ENCODE measurements around the gene TNPO2. TPM values are rescaled to one million over a fixed set of nuclear protein-coding genes. Genes with fewer than 3 reads are reported as not detected.
A peak's percentile ranks its signal among the peaks of the same experiment; 100 is the strongest.

TNPO2 gene
- polyA plus RNA-seq, 3 donors, result 0.28 to 45.2 (median 0.52) TPM

GRCh38 chr19:12736995-12737834 lies 13.5 kb upstream of the TNPO2 start, which contains the start of gene GET3:
TSS of gene GET3 (plus strand) at chr19:12737497. CDS start at chr19:12737506, 9 bp downstream.
- Mint-ChIP-seq H3K4me1 (peaks cover 39% of the 10 kb centered on the region), H3K9me3 (no peaks in the 10 kb centered on the region), H3K27me3 (ENCODE audit: low read depth in 3 of 3) (peaks cover 0 to 2% (median 2%) of the 10 kb centered on the region in 3 donors), H3K36me3 (peaks cover 19 to 37% of the 10 kb centered on the region in 2 donors), H3K27ac (peak within 1 kb of the TSS; percentile 92 to 98 (median 96)), H3K4me3 (peak within 1 kb of the TSS; percentile 99)
- no peak for TF ChIP-seq CTCF (IDR thresholded peaks at IDR 0.05)
- 0% methylated on average over 25 of the region's 29 CpGs for WGBS (ENCODE audit: insufficient coverage)
- H3K27me3 ChIP-seq (ENCODE audit: control insufficient read depth in 2 of 2, insufficient read depth in 2 of 2, low read length in 2 of 2), result no peaks in the 10 kb centered on the region
- peak within 1 kb of the TSS; percentile 85 for H2AFZ ChIP-seq (ENCODE audit: insufficient read depth, low read depth, low read length, poor library complexity, severe bottlenecking)
- H3K36me3 ChIP-seq (replicated peaks in 1 of 2; ENCODE audit: control insufficient read depth in 1 of 2, insufficient read depth in 2 of 2, low read length in 2 of 2), result peaks cover 4 to 21% of the 10 kb centered on the region in 2 donors
- peak within 1 kb of the TSS; percentile 46 to 93 for H3K27ac ChIP-seq (ENCODE audit: low read depth in 1 of 2, low read length in 2 of 2)
- peaks cover 18% of the 10 kb centered on the region for H4K20me1 ChIP-seq (ENCODE audit: insufficient read depth, low read length)
- no peaks in the 10 kb centered on the region for H3K9me3 ChIP-seq (replicated peaks in 1 of 2; ENCODE audit: control insufficient read depth in 1 of 2, insufficient read depth in 1 of 2, low read length in 2 of 2)
- peak within 1 kb of the TSS; percentile 66 to 97 (median 81) for H3K4me3 ChIP-seq (replicated peaks in 1 of 3; ENCODE audit: low read depth in 2 of 3, low read length in 3 of 3)
- peak within 1 kb of the TSS; percentile 74 for H3K9ac ChIP-seq (ENCODE audit: insufficient read depth, low read length, poor library complexity, severe bottlenecking)
- H3K79me2 ChIP-seq (ENCODE audit: insufficient read depth, low read length), result peaks cover 53% of the 10 kb centered on the region
- peaks cover 42 to 47% of the 10 kb centered on the region in 2 donors for H3K4me1 ChIP-seq (ENCODE audit: control insufficient read depth in 1 of 2, insufficient read depth in 2 of 2, low read length in 2 of 2)
- intact Hi-C loops (cut with micrococcal nuclease), result loop anchor here in 1 of 2 donors (2.0 to 5.0 kb wide), 2 partner anchors 14 to 55 kb away; partner anchors contain the start of genes DHPS and TNPO2
- peak; percentile 86 to 93 (median 93) for DNase-seq
- peak within 1 kb of the TSS; percentile 92 for H3K4me2 ChIP-seq (replicated peaks; ENCODE audit: extremely low read depth, low read length, poor library complexity, severe bottlenecking)

GRCh38 chr19:12733369-12734214 lies 9.9 kb upstream of the TNPO2 start:
- Histone ChIP-seq H3K9ac (ENCODE audit: insufficient read depth, low read length, poor library complexity, severe bottlenecking) (peak overlapping the region; percentile 96), H3K36me3 (replicated peaks in 1 of 2; ENCODE audit: control insufficient read depth in 1 of 2, insufficient read depth in 2 of 2, low read length in 2 of 2) (peaks cover 23 to 34% of the 10 kb centered on the region in 2 donors), H3K4me3 (replicated peaks in 1 of 3; ENCODE audit: low read depth in 2 of 3, low read length in 3 of 3) (peak overlapping the region; percentile 80 to 96 (median 88)), H3K4me1 (ENCODE audit: control insufficient read depth in 1 of 2, insufficient read depth in 2 of 2, low read length in 2 of 2) (peaks cover 50 to 67% of the 10 kb centered on the region in 2 donors), H4K20me1 (ENCODE audit: insufficient read depth, low read length) (peaks cover 54% of the 10 kb centered on the region), H3K27ac (ENCODE audit: low read depth in 1 of 2, low read length in 2 of 2) (peak overlapping the region; percentile 66 to 88), H3K9me3 (replicated peaks in 1 of 2; ENCODE audit: control insufficient read depth in 1 of 2, insufficient read depth in 1 of 2, low read length in 2 of 2) (no peaks in the 10 kb centered on the region), H3K27me3 (ENCODE audit: control insufficient read depth in 2 of 2, insufficient read depth in 2 of 2, low read length in 2 of 2) (no peaks in the 10 kb centered on the region), H2AFZ (ENCODE audit: insufficient read depth, low read depth, low read length, poor library complexity, severe bottlenecking) (peak overlapping the region; percentile 83), H3K79me2 (ENCODE audit: insufficient read depth, low read length) (peaks cover 69% of the 10 kb centered on the region), H3K4me2 (replicated peaks; ENCODE audit: extremely low read depth, low read length, poor library complexity, severe bottlenecking) (peak overlapping the region; percentile 98)
- H3K9me3 Mint-ChIP-seq, result no peaks in the 10 kb centered on the region
- WGBS (ENCODE audit: insufficient coverage), result 0% methylated on average over 9 of the region's 15 CpGs
- peak overlapping the region; percentile 88 to 98 (median 95) for H3K27ac Mint-ChIP-seq
- intact Hi-C loops (cut with micrococcal nuclease), result no loop called here
- peaks cover 22 to 41% of the 10 kb centered on the region in 2 donors for H3K36me3 Mint-ChIP-seq
- TF ChIP-seq CTCF (IDR thresholded peaks at IDR 0.05), result peak; percentile 30
- H3K27me3 Mint-ChIP-seq (ENCODE audit: low read depth in 3 of 3), result peaks cover 0 to 4% (median 2%) of the 10 kb centered on the region in 3 donors
- H3K4me3 Mint-ChIP-seq, result peak overlapping the region; percentile 88 to 93
- H3K4me1 Mint-ChIP-seq, result peaks cover 56% of the 10 kb centered on the region
- peak in 2 of 3 donors; percentile 8 to 39 for DNase-seq
